NCI-H1105 treated with DMSO at 0.1 percent for 48 hours (cell line): ENCODE measurements around the gene TRAF7.

Experiments
- DNase-seq: peaks from one replicate; lab custom pipeline; 2025; lab: John Stamatoyannopoulos, UW

TRAF7 gene

DNA sequence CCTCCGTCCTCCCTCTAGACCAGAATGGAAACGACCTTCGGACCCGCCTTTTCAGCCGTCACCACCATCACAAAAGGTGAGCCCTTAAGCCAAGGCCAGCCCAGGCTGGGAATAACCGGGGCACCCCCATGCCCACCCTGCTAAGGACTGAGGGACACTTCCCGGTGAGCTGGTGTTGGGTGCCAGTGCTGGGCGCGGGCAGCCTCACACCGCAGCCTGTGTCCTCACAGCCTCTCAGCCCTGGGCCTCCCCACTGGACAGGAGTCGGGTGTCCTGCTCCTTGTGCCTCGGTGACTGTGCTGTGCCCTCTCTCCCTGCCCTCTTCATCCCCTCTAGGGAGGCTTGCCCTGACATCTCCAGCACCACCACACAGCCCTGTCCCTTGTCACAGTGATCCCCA lies 10.3 kb downstream of the TRAF7 start:
- no peak for DNase-seq

DNA sequence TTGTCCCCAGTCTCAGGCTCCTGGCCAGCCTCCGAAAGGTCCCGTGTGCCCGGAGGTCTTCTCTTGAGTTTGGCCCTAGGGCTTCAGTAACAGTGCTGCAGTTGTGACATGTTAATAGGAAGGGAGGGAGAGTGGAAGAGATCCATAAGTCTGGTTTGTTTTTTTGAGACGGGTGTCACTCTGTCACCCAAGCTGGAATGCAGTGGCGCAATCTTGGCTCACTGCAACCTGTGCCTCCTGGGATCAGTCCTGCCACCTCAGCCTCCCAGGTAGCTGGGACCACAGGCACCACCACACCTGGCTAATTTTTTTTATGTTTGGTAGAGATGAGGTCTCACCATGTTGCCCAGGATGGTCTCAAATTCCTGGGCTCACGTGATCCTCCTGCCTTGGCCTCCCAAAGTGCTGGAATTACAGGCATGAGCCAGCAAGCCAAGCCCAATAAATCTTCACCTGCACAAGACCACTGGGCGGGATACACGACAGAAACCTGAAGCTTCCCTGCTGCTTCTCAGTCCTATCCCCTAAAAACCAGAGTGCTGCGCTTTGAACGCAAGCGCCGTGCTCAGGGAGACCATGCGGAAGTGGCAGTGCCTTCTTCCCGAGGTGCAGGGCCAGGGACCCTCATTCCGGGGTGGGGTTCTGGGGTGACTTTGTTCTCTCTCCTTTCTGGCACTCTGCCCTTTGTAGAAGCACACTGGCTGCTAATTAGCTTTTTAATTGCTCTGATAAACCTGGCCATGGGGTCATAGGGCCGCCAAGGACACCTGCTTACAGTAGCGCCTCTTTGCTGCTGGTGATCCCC lies 10.9 kb downstream of the TRAF7 start:
- DNase-seq, result no peak

DNA sequence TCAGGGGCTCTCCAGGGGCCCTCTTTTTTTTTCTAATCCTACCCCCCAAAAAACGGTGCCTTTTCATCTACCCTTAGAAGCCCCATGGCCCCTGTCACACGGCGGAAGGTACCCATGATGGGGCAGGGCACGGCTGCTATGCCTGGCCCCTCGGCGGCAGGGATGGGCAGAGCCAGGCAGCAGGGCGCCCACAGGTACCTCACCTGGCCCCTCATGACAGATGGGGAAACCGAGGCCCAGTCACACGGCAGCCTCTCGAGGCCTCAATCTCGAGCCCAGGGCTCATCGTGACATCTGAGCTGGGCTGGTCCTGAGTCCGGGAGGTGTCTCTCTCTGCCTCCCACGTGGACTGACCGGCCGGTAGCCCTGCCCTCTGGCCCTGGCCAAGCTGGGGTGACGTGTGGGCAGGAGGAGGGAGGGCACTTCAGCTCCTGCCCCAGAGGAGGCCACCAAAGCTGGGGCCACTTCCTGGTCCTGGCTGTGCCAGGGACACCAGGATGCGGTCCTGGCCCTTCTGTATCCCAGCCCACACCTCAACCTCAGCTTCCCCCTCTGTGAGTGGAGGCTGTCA lies 11.6 kb downstream of the TRAF7 start:
- no peak for DNase-seq

DNA sequence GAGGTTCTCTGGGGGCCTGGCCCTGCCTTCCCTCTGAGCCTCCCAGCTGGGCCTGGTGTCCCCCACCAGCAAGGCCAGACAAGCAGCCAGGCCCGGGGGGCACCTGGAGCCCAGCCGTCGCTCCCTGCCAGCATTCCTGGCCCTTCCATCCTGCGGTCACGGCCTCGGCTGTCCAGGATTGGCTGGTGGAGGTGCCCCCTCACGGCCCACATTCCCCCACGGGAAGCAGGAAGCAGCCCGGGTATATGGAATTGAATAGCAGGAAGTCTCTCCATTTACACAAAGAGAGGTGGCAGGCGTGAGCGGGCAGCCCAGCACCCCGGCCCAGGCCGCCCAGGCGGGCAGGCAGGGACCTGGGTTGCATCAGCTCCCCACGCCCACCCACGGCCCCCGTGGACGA lies 14.5 kb downstream of the TRAF7 start:
- no peak for DNase-seq

DNA sequence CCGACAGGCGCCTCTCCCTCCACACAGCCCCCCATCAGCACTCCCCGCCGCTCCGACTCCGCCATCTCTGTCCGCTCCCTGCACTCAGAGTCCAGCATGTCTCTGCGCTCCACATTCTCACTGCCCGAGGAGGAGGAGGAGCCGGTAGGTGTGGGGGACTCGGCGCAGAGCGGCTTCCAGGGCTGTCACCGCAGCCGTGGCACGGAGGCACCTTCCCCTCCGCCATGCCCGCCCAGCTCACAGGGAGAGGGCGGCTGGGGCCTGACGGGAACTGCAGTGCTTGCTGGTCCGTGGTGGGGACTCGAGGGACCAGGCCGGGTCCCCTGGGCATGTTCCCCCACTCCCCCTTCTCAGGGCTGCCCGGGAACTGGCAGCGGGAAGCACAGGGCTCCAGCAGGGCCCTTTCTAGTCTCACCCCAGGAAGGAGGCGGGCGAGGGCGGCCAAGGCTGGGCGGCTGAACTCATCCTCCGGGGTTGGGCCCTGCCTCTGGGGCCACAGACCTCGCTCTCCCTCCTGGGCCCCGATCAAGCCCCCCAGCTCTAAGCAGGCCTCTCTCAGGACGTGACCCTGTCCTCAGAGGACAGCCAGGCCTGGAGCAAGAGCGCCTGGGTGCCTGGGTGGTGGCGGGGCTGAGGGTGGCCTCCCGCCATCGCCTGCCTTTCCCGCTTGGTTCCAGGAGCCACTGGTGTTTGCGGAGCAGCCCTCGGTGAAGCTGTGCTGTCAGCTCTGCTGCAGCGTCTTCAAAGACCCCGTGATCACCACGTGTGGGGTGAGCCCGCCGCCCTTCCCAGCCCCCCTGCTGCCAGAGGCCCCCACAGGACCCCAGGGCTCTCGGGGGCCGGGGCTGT lies 15.2 kb downstream of the TRAF7 start:
- no peak for DNase-seq

DNA sequence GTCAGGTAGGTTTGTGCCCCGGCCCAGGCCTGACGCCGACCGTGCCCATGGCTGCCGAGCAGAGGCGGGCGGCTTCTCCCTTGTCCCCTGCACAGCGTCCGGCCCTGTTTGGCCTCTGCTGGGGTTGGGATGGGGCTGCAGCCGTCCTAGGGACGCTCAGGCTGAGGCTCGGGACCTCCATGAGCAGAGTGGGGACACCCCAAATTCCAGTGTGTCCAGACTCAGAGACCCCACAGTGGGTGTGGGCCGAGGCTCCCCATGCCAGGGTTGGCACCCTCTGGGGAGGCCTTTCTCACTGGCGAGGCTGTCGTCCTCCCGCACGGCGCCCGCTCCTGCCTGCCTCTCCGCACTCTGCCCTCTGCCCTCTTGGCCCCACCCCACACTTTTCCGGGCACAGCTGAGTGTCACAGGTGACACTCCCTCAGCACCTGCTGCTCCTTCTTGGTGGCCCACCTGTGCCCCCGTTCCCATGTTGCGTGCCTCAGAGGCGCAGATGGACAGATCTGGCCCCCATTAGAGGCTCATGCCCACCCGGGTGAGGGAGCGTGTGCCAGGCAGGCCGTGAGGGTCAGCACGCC lies 16.1 kb downstream of the TRAF7 start:
- DNase-seq, result no peak

DNA sequence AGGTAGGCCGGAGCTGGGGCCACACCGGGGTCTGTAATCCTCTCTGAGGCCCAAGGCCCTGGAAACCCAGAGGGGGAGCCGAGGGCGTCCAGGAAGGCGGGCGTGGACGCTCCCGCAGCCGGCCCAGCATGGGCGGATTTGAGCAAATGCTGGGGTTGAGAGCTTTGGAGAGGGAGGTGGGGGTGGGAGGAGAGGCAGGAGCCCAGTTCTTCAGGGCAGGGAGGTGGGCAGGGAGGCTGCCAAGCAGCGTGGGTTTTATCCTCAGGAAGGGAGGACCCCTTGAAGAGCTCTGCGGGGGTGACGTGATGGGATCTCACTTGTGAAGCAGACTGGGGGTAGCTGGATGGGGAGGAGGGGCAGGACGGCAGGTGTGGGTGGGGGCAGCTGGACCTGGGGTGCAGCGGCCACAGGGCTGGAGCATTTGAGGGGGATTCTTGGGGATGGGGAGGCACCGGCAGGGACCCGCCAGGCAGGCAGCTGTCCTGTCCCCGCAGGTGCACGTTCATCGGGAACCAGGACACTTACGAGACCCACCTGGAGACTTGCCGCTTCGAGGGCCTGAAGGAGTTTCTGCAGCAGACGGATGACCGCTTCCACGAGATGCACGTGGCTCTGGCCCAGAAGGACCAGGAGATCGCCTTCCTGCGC lies 17.2 kb downstream of the TRAF7 start:
- no peak for DNase-seq

DNA sequence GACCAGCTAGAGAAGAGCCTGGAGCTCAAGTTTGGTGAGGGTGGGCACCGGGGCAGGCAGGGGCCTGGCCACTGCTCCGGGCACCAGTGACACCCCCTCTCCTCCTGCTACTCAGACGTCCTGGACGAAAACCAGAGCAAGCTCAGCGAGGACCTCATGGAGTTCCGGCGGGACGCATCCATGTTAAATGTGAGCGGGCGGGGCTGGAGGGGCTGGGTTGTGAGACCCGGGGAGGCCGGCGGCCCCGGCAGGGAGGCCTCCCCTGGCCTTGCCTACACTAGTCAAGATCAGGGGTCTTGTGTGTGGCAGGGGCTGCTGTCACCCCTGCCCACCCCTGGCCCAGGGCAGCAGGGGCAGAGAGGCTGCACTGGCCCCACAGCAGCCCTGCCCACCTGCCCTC lies 17.8 kb downstream of the TRAF7 start:
- no peak for DNase-seq

DNA sequence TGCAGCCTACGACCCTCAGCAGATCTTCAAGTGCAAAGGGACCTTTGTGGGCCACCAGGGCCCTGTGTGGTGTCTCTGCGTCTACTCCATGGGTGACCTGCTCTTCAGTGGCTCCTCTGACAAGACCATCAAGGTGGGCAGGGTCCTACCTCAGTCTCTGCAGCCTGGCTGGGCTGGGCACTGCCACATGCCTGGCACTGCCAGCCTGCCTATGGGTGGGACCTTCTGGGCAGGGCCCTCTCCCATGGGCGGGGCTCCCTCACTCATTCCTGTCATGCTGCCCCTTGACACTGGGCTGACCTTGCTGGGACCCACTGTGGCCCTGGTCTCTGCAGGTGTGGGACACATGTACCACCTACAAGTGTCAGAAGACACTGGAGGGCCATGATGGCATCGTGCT lies 18.3 kb downstream of the TRAF7 start:
- DNase-seq, result no peak

DNA sequence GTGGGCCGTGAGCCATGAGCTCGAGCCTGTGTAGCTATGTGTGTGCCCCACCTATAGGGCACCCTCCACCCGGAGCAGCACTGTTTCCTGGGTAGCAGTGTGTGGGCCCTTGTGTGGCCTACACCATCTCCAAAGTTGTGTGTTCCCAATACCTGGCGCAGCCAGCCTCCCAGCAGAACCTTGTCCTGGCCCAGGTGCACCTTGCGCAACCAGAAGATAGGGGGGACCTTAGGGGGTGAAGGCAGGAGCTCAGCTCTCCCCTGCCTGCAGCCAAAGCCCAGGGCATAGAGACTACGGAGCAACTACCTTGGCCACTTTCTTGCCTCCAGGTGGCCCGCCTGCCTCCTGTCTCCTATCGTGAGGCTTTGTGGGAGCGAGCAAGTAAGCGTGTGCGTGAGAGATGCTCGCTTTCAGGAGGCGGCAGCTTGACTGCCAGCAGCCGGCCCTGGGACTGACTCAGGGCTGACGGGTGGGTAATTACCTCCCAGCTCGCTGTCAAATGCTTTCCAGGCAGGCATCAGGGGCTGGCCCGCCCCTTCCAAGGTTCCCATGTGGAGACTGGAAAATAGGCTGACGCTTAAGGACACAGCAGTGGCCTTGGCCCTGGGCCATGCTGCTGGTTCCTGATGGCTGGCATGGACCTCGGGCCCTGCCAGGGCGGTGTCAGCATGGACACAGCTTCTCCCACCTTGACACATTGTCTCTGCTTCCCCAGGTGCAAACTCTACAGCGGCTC lies 19.0 kb downstream of the TRAF7 start:
- no peak for DNase-seq

DNA sequence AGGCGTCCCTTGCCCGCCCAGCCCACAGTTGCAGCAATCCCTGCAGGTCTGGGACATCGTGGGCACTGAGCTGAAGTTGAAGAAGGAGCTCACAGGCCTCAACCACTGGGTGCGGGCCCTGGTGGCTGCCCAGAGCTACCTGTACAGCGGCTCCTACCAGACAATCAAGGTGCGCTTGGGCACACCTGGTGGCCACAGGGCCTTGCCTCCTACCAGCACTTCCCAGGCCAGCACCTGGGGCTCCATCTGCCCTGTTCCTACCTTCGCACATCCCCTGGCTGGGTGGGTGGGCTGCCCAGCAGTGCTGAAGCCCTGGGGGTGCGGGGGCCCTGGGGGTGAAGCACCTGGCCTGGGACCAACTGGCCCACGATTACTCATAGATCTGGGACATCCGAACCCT lies 19.9 kb downstream of the TRAF7 start:
- DNase-seq, result no peak

DNA sequence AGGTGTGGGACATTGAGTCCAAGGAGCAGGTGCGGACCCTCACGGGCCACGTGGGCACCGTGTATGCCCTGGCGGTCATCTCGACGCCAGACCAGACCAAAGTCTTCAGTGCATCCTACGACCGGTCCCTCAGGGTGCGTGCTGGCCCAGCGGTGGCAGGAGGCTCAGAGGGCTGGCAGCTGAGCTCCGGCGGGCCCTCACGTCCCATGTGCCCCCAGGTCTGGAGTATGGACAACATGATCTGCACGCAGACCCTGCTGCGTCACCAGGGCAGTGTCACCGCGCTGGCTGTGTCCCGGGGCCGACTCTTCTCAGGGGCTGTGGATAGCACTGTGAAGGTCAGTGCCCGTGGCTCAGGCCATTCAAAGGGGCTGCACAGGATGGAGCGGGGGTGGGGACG lies 20.5 kb downstream of the TRAF7 start:
- no peak for DNase-seq

DNA sequence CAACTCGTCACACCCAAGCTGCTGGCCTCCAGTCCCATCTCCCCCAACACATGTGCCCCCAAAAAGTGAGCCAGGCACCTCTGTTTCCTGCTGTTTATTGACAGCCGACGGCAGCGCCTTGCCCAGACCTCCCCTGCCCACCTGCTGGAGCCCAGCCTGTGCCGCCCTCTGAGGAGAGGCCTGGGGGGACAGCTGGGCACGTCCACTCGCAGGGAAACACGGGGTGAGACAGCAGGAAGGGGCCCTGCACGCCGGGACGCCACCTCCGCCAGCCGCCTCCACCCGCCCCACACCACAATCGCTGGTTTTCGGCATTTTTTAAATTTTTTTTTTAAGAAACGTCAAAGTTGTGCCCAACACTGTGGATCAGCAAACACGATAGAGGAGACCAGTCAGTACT lies 21.5 kb downstream of the TRAF7 start:
- DNase-seq, result no peak

DNA sequence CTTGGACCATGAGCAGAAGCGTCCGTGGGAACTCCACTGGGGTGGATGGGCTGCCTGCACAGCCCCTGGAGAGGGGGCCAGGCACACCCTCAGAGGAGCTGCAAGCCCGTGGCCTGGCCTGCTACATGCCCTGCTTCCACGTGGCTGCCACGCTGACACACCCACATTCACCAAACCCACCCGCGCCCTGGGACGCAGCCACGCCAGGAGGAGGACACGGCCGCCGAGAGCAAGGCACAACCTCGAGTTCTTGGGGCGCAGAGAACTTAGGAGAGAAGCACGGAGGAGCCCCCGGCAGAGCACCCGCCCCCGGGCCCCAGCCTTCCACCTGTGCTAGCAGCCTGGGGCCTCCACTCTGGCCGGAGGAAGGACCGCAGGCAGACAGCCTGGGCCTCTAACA lies 22.0 kb downstream of the TRAF7 start:
- no peak for DNase-seq

DNA sequence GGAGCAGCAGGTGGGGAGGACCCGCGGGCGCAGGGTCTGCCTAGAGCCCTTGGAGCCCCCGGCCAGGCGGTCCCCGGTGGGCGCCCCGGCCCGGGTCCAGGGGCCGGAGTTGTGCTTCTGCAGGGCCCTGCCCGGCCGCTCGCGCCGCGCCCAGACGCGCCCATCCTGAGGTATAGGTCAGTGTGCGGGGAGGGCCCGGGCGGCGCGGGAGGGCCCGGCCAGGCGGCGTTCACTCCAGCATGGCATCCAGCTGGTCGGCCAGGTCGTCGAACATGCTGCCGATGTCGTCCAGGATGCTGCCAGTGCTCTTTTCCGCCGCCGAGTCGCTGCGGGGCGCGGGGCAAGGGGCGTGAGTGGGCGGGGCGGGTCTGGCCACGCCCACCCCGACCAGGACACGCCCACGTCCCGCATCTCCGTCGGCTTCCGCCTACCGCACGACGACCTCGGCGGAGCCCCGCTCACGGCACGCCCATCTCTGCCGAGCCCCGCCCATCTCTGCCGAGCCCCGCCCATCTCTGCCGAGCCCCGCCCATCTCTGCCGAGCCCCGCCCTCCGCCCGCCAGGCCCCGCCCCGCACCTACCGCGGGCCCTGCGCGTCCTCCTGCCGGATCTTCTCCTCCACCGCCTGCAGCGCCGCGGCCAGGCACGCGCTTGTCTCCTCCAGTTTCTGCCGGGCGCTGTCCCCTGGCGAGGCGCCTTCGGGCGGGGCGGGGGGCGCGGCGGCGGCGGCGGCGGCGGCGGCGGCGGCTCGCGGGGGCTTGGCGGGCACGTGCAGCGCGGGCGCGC lies 22.9 kb downstream of the TRAF7 start:
- no peak for DNase-seq

DNA sequence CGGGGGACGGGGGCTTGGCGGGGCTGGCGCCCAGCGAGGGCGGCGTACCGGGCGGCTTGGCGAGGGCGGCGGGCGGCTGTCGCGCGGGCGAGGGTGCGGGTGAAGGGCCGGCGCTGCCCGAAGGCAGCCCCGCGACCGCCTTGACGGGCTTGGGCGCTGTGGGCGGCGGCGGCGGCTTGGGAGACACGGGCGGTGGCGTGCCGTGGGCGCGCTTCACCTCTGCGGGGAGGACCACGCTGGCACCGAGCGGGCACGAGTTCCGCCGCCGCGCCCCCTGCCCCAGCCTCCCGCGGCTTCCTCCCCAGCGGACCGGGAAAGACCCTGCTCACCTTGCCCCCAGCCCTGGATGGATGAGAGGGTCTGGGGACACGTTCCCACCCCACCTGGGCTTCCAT lies 23.5 kb downstream of the TRAF7 start:
- no peak for DNase-seq

DNA sequence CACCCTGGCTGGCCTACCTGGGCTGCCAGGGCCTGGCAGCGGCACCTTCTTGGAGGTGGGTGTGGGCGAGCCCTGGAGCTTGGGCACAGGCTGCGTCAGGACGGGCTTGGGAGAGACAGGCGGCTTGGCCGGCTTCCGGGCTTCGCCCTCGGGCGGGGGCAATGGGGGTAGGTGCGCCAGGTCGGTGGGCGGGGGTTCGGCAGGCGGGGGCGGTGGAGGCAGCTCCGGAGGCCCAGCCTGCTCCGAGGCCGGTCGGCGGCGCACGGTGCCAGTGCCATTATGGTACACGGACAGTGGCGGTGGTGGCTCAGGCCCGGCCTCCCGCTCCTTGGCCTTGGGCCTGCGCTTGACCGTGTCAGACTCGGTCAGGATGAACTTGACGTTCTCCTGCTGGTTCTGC lies 24.0 kb downstream of the TRAF7 start:
- no peak for DNase-seq

DNA sequence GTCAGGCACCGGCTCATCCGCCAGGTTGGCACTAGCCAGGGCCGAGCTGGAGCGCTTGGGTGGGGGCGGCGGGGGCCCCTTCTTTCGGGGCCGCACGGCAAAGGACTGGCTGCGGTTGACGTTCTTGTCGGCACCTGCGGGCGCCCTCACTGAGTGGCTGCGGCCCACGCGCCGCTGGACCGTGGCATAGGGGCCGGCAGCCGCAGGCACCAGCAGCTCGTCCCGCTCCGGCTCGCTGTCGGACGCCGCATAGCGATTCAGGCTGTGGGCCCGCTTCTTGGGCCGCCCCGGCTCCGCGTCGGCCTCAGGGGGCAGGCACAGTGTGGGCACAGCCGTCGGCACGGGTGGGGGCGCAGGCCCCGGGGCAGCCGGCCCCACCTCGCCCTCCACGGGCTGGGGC lies 24.9 kb downstream of the TRAF7 start:
- no peak for DNase-seq

DNA sequence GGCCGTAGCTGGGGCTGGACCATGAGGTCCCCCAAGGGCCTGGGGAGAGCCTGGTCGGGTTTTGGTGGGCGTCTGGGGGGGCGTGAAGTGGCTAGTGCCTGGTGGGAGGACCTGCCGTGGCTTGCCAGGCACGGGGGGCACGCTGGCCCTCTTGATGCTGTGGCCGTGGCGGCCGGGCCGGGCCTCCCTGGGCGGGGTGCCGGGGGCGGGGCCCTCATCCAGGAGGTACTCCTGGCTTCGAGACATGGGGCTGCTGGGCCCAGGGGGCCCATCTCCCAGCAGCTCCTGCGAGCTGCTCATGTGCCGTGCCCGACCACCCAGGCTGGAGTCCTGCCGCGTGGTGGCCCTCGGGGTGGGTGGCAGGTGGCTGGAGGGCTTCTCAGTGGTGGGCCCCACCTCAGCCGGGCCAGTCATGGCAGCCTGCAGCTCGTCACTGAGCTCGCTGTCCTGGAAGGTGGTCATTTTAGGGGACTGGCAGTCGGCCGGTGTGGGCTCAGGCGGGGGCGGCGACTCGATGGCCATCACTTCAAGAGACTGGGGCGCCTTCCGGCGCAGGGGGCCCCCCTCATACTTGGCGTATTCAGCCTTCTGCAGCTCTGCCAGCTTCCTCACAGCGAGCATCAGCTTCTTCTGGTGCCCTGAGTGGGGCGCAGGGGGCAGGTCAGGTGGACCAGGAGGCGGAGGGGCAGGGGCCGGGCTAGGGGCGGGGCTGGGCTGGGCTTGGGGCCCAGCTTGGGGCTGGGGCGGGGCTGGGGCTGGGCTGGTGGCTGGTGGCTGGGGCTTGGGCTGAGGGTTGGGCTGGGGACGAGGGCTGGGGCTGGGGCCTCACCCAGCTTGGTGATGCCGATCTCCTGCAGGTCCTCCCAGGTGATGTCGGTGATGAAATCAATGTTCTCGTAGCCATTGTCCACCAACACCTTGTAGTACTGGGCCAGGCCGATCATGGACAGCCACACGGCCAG lies 25.7 kb downstream of the TRAF7 start:
- no peak for DNase-seq

DNA sequence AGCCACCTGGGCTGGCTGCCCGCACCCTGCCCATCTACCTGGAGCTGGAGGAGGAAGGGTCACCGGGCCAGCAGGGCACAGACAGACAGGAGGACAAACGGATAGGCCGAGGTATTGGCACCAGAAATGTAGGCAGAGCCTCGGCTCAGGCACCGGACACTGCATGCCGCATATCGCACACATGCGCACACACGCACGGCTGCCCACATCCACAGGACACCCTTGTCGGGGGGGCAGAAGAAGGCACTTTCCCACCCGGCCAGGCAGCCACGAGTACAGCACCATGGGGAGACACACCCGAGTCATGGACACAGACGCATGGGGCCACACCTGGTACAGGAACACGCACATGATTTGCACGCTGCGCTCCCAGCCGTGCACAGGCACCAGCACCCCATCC lies 26.4 kb downstream of the TRAF7 start:
- no peak for DNase-seq
